HUES6 (cell line): ENCODE measurements around the gene ADAT1.

ENCODE experiments used
- H3K27ac ChIP-seq: 2 replicates; pipeline ENCODE4 v1.7.0; 2013; ENCODE audit warnings: low read depth, mild to moderate bottlenecking, low read length, inconsistent platforms
- H3K27me3 ChIP-seq: 2 replicates; pipeline ENCODE4 v1.6.1; 2013; ENCODE audit warnings: low read length; ENCODE audit not compliant: control insufficient read depth, insufficient read depth
- H3K36me3 ChIP-seq: 2 replicates; pipeline ENCODE4 v1.6.1; 2013; ENCODE audit warnings: low read length; ENCODE audit not compliant: control insufficient read depth, insufficient read depth
- H3K4me1 ChIP-seq: 2 replicates; pipeline ENCODE4 v1.6.1; 2013; ENCODE audit warnings: low read length; ENCODE audit not compliant: control insufficient read depth, insufficient read depth
- H3K4me3 ChIP-seq: 2 replicates; pipeline ENCODE4 v1.5.1; 2013; ENCODE audit warnings: low read depth, low read length
- H3K9ac ChIP-seq: one replicate; pipeline ENCODE4 v1.6.1; 2013; ENCODE audit warnings: mild to moderate bottlenecking, low read length
- H3K9me3 ChIP-seq: 2 replicates; pipeline ENCODE4 v1.6.1; 2013; ENCODE audit warnings: low read depth, low read length; ENCODE audit not compliant: control insufficient read depth, insufficient read depth

Gene ADAT1, protein sequence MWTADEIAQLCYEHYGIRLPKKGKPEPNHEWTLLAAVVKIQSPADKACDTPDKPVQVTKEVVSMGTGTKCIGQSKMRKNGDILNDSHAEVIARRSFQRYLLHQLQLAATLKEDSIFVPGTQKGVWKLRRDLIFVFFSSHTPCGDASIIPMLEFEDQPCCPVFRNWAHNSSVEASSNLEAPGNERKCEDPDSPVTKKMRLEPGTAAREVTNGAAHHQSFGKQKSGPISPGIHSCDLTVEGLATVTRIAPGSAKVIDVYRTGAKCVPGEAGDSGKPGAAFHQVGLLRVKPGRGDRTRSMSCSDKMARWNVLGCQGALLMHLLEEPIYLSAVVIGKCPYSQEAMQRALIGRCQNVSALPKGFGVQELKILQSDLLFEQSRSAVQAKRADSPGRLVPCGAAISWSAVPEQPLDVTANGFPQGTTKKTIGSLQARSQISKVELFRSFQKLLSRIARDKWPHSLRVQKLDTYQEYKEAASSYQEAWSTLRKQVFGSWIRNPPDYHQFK

DNA sequence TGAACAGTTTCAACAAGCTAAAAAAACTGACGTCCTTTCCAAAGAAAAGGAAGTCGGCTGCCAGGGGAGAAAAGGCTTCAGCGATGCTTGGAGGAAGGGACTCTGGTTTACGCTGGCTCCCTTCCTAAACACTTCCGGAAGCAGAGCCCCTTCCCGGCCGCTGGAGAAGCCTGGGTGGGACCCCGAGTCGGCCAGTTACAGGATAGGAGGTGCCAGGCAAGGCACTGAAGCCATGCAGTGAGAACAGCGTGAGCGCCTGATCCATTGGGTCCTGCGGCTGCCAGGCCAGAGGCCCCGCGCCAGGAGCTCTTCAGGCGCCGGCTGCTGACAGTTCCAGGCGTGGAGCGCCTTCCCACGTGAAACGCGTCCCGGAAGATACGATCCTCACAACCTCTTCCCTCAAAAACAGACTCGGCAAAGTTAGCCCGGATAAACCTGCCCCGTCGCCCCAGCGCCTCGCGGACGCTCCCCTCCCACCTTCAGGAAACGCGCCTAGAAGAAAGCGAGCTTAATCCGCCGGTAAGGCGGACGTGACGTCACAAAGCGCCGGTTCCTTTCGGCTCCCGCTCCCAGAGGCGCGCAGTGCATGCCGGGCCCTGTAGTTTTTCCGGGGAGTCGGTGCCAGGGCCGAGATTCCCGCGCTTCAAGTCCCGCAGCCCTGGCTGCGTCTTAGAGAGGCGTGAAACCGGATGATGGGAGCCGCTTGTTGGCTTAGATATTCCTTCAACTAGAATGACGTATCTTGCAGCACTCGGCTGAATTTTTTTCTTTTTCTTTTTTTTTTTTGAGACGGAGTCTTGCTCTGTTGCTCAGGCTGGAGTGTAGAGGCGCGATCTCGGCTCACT, at the start of gene ADAT1:
ADAT1 (minus strand) TSS at position 521 of the 845 bp plus-strand sequence. CDS start 2,482 bp downstream, outside the sequence.
- H3K36me3 ChIP-seq: peaks cover 53% of the 10 kb centered on the region
- peak within 1 kb of the TSS; percentile 93 for H3K9ac ChIP-seq
- peaks cover 9% of the 10 kb centered on the region; the same call in 1 of the 2 replicates for H3K4me1 ChIP-seq

DNA sequence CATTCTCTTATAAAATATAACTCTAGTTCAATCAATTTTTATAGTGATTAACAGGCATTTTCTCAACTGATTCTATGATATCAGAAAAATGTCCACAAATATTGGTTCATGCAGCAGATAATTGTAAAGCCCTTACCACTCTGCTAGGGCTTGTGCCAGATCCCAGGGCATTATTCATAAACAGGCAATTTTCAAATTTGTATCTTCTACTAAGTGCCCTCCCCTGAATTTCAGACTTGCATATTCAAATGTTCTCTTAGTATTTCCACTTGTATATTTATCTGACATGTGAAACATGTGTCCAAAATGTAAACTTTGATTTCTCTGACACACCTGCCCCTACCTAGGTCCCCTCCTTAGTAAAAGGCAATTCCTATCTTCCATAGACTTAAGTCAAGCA, 44.4 kb upstream of the ADAT1 start:
- Histone ChIP-seq H3K27me3 (no peaks in the 10 kb centered on the region), H3K4me3 (no peak overlapping the region), H3K9ac (no peak overlapping the region), H3K27ac (no peak overlapping the region), H3K9me3 (no peaks in the 10 kb centered on the region), H3K36me3 (no peaks in the 10 kb centered on the region), H3K4me1 (no peaks in the 10 kb centered on the region)

More for the DNA sequence above, at the start of gene ADAT1:
- Histone ChIP-seq H3K4me3 (peak within 1 kb of the TSS; percentile 92), H3K27ac (peak within 1 kb of the TSS; percentile 91), H3K27me3 (no peaks in the 10 kb centered on the region), H3K9me3 (no peaks in the 10 kb centered on the region)

DNA sequence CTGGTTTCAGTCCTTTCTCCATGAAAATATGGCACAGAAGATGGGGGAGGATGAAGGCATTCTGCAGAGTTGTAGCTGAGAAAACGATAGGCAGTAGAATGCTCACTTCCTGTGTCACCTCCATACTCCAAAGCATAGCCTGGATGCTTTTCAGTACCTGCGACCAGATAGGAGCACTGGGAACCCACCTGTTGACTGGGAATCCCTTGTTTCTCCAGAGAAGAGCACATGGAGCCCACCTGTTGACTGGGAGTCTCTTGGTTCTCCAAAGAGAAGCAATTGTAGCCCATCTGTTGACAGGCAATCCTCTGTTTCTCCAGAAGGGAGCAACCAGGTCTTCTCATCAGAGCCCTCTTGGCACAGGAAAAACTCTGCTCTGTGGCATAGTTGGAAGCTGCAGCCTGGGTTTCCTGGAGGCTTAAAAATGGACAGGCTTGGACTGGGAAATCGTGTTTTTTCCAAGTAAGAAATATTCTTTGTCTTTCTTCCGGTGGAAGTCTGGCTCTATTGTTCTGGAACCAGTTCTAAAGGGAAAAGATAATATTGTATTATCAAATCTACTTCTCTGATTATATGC, 37.7 kb upstream of the ADAT1 start:
- Histone ChIP-seq H3K4me1 (no peaks in the 10 kb centered on the region), H3K27ac (no peak overlapping the region), H3K4me3 (no peak overlapping the region), H3K9ac (no peak overlapping the region), H3K36me3 (peaks cover 29% of the 10 kb centered on the region), H3K27me3 (no peaks in the 10 kb centered on the region), H3K9me3 (no peaks in the 10 kb centered on the region)

DNA sequence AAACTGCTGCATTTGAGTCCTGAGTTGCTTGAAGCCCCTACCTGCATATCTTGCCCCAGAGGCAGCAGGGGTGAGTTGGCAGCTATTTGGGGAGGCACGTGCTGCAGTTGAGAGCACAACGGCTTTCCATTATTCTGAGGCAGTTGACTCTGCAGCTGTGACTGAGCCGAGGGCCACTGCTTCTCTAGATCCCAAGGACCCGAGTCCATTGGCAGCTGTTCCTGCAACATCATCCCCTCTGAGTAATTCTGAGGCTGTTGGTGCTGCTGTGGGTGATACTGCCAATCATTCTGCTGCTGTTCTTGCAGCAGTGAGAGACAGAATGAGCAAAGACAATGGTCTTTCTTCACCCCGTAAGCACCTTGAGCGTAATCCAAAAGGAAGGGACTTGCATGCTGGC, 37.2 kb upstream of the ADAT1 start:
- no peaks in the 10 kb centered on the region for H3K27me3 ChIP-seq
- H3K9me3 ChIP-seq: no peaks in the 10 kb centered on the region
- H3K9ac ChIP-seq: no peak overlapping the region
- peaks cover 34% of the 10 kb centered on the region for H3K36me3 ChIP-seq
- H3K27ac ChIP-seq: no peak overlapping the region
- no peaks in the 10 kb centered on the region for H3K4me1 ChIP-seq
- no peak overlapping the region for H3K4me3 ChIP-seq

DNA sequence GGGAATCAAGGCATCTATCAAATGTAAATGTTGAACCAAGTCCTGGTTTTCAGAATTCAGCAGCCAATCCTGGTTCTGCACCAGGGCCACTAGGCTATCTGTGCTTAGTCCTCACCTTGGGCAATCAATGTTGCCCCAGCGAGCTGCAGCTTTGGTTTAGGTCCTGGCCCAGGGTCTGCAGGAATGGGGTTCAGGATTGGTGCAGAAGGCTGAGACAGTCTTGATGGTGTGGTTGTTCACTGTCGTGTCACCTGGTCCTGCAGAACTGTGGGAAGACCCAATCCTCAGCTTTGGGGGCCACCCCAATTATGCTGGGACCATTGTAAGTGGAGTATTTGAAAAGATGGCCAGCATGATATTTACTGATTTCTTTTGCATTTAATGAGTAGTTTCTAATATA, 35.1 kb upstream of the ADAT1 start:
- Histone ChIP-seq H3K4me3 (no peak overlapping the region), H3K36me3 (peaks cover 47% of the 10 kb centered on the region), H3K9ac (no peak overlapping the region), H3K27ac (no peak overlapping the region), H3K27me3 (no peaks in the 10 kb centered on the region), H3K9me3 (no peaks in the 10 kb centered on the region), H3K4me1 (no peaks in the 10 kb centered on the region)

DNA sequence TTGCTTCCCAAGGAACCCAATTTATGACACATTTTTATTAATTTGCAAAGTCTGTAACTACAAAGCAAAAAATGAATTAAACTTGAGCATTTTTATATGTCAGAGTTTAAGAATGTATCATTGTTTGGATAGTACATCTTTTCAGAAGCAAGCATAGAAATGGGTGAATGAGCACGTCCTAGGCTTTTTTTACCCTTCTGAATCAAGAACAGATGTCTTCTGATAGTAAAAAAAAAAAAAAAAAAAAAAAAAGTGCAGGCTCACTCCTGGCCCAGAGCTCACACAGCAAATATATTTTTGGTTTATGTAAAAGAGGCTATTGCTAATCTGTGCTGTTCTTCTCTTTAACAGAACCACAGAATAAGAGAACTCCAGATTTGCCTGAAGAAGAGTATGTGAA, 30.8 kb upstream of the ADAT1 start:
- H3K27me3 ChIP-seq: no peaks in the 10 kb centered on the region
- no peaks in the 10 kb centered on the region for H3K9me3 ChIP-seq
- no peak overlapping the region for H3K4me3 ChIP-seq
- peaks cover 8% of the 10 kb centered on the region for H3K4me1 ChIP-seq
- no peak overlapping the region for H3K27ac ChIP-seq
- no peak overlapping the region for H3K9ac ChIP-seq
- peaks cover 47% of the 10 kb centered on the region for H3K36me3 ChIP-seq

DNA sequence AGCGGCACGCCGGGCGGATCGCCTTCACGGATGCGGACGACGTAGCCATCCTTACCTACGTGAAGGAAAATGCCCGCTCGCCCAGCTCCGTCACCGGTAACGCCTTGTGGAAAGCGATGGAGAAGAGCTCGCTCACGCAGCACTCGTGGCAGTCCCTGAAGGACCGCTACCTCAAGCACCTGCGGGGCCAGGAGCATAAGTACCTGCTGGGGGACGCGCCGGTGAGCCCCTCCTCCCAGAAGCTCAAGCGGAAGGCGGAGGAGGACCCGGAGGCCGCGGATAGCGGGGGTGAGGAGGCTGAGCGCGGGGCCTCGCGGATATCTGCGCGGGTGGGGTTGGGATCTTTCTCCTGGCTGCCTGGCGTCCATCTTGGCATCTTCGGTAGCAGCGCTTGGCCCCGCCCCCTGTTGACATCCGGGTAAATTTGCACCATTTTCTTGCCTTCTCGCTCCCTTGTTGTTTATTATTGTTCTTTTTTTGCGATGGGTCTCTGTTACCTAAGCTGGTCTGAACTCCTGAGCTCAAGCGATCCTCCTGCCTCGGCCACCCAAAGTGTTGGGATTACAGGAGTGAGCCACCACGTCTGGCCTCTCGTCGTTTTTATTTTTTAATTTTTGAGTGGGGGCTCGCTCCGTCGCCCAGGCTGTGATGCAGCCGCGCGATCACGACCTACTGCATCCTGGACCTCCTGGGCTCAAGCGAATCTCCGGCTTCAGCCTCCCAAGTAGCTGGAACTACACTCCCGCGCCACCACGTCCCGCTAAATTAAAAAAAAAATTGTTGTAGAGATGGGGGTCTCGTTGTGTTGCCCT, 25.4 kb upstream of the ADAT1 start:
- no peaks in the 10 kb centered on the region for H3K27me3 ChIP-seq
- peaks cover 21% of the 10 kb centered on the region for H3K36me3 ChIP-seq
- peak overlapping the region; percentile 92 for H3K9ac ChIP-seq
- peak overlapping the region; percentile 80; the same call in 1 of the 2 replicates for H3K27ac ChIP-seq
- no peaks in the 10 kb centered on the region for H3K9me3 ChIP-seq
- H3K4me3 ChIP-seq: peak overlapping the region; percentile 91
- H3K4me1 ChIP-seq: peaks cover 11% of the 10 kb centered on the region

DNA sequence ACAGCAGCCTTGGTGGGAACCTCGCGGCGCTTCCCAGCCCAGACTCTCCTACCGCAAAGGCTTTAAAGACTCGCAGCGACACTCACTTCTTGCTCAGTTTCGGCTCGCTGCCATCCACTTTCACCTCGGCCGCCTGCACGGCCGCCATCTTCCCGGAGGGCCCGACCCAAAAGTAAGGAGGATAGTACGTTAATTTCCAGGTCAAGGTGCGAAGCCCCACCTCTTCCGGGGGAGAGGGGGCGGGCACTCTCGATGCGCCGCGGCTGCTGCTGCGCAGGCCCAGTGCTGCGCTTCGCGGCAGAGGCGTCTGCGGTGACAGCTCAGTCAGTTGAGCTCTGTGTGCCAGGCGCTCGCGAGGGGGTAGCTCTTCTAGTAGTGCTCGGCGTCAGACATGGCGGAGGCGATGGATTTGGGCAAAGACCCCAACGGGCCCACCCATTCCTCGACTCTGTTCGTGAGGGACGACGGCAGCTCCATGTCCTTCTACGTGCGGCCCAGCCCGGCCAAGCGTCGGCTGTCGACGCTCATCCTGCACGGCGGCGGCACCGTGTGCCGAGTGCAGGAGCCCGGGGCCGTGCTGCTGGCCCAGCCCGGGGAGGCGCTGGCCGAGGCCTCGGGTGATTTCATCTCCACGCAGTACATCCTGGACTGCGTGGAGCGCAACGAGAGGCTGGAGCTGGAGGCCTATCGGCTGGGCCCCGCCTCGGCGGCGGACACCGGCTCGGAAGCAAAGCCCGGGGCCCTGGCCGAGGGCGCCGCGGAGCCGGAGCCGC, 24.6 kb upstream of the ADAT1 start, which contains the start of the genes KARS1 and TERF2IP:
KARS1 (minus strand) TSS at position 174 of the 773 bp plus-strand sequence; CDS start at position 148, 26 bp downstream.
TERF2IP (plus strand) TSS at position 282 of the 773 bp plus-strand sequence; CDS start at position 392, 110 bp downstream.
- Histone ChIP-seq H3K27me3 (no peaks in the 10 kb centered on the region), H3K9ac (peak within 1 kb of the TSS; percentile 95), H3K36me3 (peaks cover 25% of the 10 kb centered on the region), H3K4me1 (peaks cover 11% of the 10 kb centered on the region), H3K27ac (peak within 1 kb of the TSS; percentile 80), H3K9me3 (no peaks in the 10 kb centered on the region), H3K4me3 (peak within 1 kb of the TSS; percentile 91)

DNA sequence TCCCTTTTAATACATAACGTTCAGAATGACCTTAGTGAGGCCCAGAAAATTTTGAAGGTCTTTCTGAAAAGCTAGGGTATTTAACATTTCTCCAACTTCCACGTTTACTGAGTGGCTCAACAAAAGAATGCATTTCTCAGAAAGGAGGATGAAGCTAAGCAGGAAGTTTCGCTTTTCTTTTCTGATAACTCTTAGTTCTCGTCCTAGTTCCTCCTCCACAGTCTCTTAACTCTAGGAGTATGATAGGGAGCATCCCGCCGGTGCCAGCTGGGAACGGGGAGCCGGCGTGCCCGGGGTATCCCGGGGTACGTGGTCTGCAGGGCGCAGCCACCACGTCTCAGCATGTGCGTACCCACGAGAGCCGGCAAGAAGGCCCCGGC, 24.0 kb upstream of the ADAT1 start:
- H3K36me3 ChIP-seq: peaks cover 30% of the 10 kb centered on the region

More for the DNA sequence above, 24.0 kb upstream of the ADAT1 start:
- H3K4me1 ChIP-seq: peaks cover 11% of the 10 kb centered on the region
- peak overlapping the region; percentile 79 for H3K27ac ChIP-seq
- H3K27me3 ChIP-seq: no peaks in the 10 kb centered on the region
- H3K9me3 ChIP-seq: no peaks in the 10 kb centered on the region
- H3K4me3 ChIP-seq: peak overlapping the region; percentile 91
- H3K9ac ChIP-seq: peak overlapping the region; percentile 95
